Tibial artery (tissue), 4 donors: ENCODE data around the gene DAZL.

Source experiments
- DNase-seq, 2 donors: peaks; one replicate each; pipeline ENCODE4 v3.0.0-alpha.2; 2019
- H3K27ac ChIP-seq, 2 donors: fragments of 200-600 bp; sonication (generic) in 1 of 2; 1 replicate in 1 of 2; 2 replicates in 1 of 2; pipeline ENCODE4 v1.5.1; 2018 to 2019; ENCODE audit warnings: mild to moderate bottlenecking in 1 of 2
- H3K27me3 ChIP-seq, 2 donors: fragments of 200-600 bp; sonication (generic) in 1 of 2; one replicate each; pipeline versions ENCODE4 v1.5.1 to v1.6.0; 2016 to 2019
- H3K36me3 ChIP-seq, 3 donors: fragments of 200-600 bp; sonication (generic) in 2 of 3; one replicate each; pipeline ENCODE4 v1.5.1; 2016 to 2019; ENCODE audit warnings: mild to moderate bottlenecking in 2 of 3
- H3K4me1 ChIP-seq, 4 donors: fragments of 200-600 bp; sonication (generic) in 2 of 4; 1 replicate in 3 of 4; 2 replicates in 1 of 4; pipeline ENCODE4 v1.5.1; 2016 to 2019
- H3K4me3 ChIP-seq, 2 donors: fragments of 200-600 bp; sonication (generic) in 1 of 2; 1 replicate in 1 of 2; 2 replicates in 1 of 2; pipeline ENCODE4 v1.5.1; 2018 to 2019; ENCODE audit warnings: mild to moderate bottlenecking in 2 of 2
- H3K9me3 ChIP-seq, 3 donors: fragments of 200-600 bp; sonication (generic) in 1 of 3; one replicate each; pipeline ENCODE4 v1.5.1; 2016 to 2019
- CTCF ChIP-seq, 2 experiments: fragments of 200-600 bp in 1 of 2; fragments of 450-650 bp in 1 of 2; IDR thresholded peaks; one replicate each; pipeline ENCODE4 v1.5.1; 2017 to 2019; ENCODE audit warnings: antibody characterized with exemption in 2 of 2, mild to moderate bottlenecking in 1 of 2, moderate library complexity in 1 of 2
- intact Hi-C: fragments of 100-400 bp; cut with DNase I; formaldehyde crosslinking; loops from one replicate; pipeline ENCODE4 v1.15.0; 2023; ENCODE audit warnings: low total_unique reads

Gene DAZL

GRCh38 chr3:16604433-16604832 is 790 bp downstream of the DAZL start:
- no peaks in the 10 kb centered on the region for H3K27me3 ChIP-seq
- DNase-seq: no peak
- intact Hi-C loops: loop anchor here (5.0 to 10.0 kb wide), 3 partner anchors 428 to 810 kb away; no protein-coding TSS in a partner anchor

GRCh38 chr3:16601537-16602005 is 3.7 kb downstream of the DAZL start:
- no peak for DNase-seq
- no peaks in the 10 kb centered on the region for H3K9me3 ChIP-seq
- H3K27ac ChIP-seq: no peak overlapping the region
- H3K4me1 ChIP-seq: no peaks in the 10 kb centered on the region
- H3K36me3 ChIP-seq: no peaks in the 10 kb centered on the region
- no peak overlapping the region for H3K4me3 ChIP-seq
- TF ChIP-seq CTCF (IDR thresholded peaks at IDR 0.05): no peak
- no peaks in the 10 kb centered on the region for H3K27me3 ChIP-seq
- intact Hi-C loops: loop anchor here (5.0 to 10.0 kb wide), 3 partner anchors 431 to 813 kb away; no protein-coding TSS in a partner anchor

More at GRCh38 chr3:16604433-16604832, 790 bp downstream of the DAZL start:
- Histone ChIP-seq H3K36me3 (no peaks in the 10 kb centered on the region), H3K4me3 (no peak overlapping the region), H3K9me3 (no peaks in the 10 kb centered on the region), H3K27ac (no peak overlapping the region), H3K4me1 (no peaks in the 10 kb centered on the region)
- no peak for TF ChIP-seq CTCF (IDR thresholded peaks at IDR 0.05)

- Histone ChIP-seq H3K36me3 (no peaks in the 10 kb centered on the region), H3K9me3 (no peaks in the 10 kb centered on the region), H3K4me1 (no peaks in the 10 kb centered on the region), H3K27ac (no peak overlapping the region), H3K4me3 (no peak overlapping the region), H3K27me3 (no peaks in the 10 kb centered on the region)
- intact Hi-C loops: loop anchor here (5.0 to 10.0 kb wide), 3 partner anchors 431 to 814 kb away; no protein-coding TSS in a partner anchor
- peak; percentile 83 for DNase-seq
- peak; percentile 76 to 83 for TF ChIP-seq CTCF (IDR thresholded peaks at IDR 0.05)
Measured at GRCh38 chr3:16600780-16601536, 4.3 kb downstream of the DAZL start.

GRCh38 chr3:16599694-16600093 is 5.5 kb downstream of the DAZL start:
- H3K4me3 ChIP-seq: no peak overlapping the region
- no peaks in the 10 kb centered on the region for H3K9me3 ChIP-seq
- H3K36me3 ChIP-seq: no peaks in the 10 kb centered on the region
- no peaks in the 10 kb centered on the region for H3K4me1 ChIP-seq
- DNase-seq: no peak
- no peak overlapping the region for H3K27ac ChIP-seq
- no peak for TF ChIP-seq CTCF (IDR thresholded peaks at IDR 0.05)
- intact Hi-C loops: loop anchor here (5.0 to 10.0 kb wide), 3 partner anchors 433 to 815 kb away; no protein-coding TSS in a partner anchor
- H3K27me3 ChIP-seq: no peaks in the 10 kb centered on the region

GRCh38 chr3:16596352-16597032 is 8.7 kb downstream of the DAZL start:
- Histone ChIP-seq H3K27ac (no peak overlapping the region), H3K36me3 (no peaks in the 10 kb centered on the region), H3K27me3 (no peaks in the 10 kb centered on the region), H3K9me3 (no peaks in the 10 kb centered on the region), H3K4me3 (no peak overlapping the region), H3K4me1 (no peaks in the 10 kb centered on the region)
- DNase-seq: no peak
- intact Hi-C loops: no loop called here
- TF ChIP-seq CTCF (IDR thresholded peaks at IDR 0.05): no peak
